Measurements from ENCODE around the gene VIPR1. TPM values are rescaled to one million over a fixed set of nuclear protein-coding genes. Genes with fewer than 3 reads are reported as not detected.

Gene VIPR1
- total RNA-seq, 2 donors from 2014 or later, result 31.0 to 48.7 TPM

- no peaks in the 10 kb centered on the region for H3K27me3 ChIP-seq (replicated peaks; ENCODE audit: insufficient read depth)
- TF ChIP-seq CTCF (IDR thresholded peaks at IDR 0.05), result no peak
- H3K36me3 ChIP-seq, result no peaks in the 10 kb centered on the region
- H3K4me1 ChIP-seq (ENCODE audit: control insufficient read depth in 1 of 2, low read depth in 2 of 2), result peaks cover 9 to 22% of the 10 kb centered on the region in 2 donors
- ATAC-seq (ENCODE audit: insufficient number of reproducible peaks, low FRiP score, low read depth) (peak; percentile 84), DNase-seq (ENCODE audit: low spot score) (peak; percentile 82)
- H3K9me3 ChIP-seq, result no peaks in the 10 kb centered on the region
- peak within 1 kb of the TSS; percentile 88 for H3K4me3 ChIP-seq
- peak within 1 kb of the TSS; percentile 81 for H3K27ac ChIP-seq
Measured at GRCh38 chr3:42581709-42582473, 79.4 kb downstream of the VIPR1 start, which contains the start of gene SEC22C. SEC22C (minus strand) TSS chr3:42581967; CDS start chr3:42569046, 12,921 bp downstream.

- H3K27ac ChIP-seq, result peak overlapping the region; percentile 81
- ATAC-seq (ENCODE audit: insufficient number of reproducible peaks, low FRiP score, low read depth) (no peak), DNase-seq (ENCODE audit: low spot score) (no peak)
- no peaks in the 10 kb centered on the region for H3K27me3 ChIP-seq (replicated peaks; ENCODE audit: insufficient read depth)
- no peak for TF ChIP-seq CTCF (IDR thresholded peaks at IDR 0.05)
- H3K9me3 ChIP-seq, result no peaks in the 10 kb centered on the region
- H3K36me3 ChIP-seq, result no peaks in the 10 kb centered on the region
- H3K4me3 ChIP-seq, result peak overlapping the region; percentile 88
- H3K4me1 ChIP-seq (ENCODE audit: control insufficient read depth in 1 of 2, low read depth in 2 of 2), result peaks cover 9 to 22% of the 10 kb centered on the region in 2 donors
Measured at GRCh38 chr3:42582474-42583070, 80.1 kb downstream of the VIPR1 start.

Other genes starting within 250 kb of the VIPR1 start
- not detected for gene CCK, start 236.5 kb upstream of the VIPR1 start, total RNA-seq
- gene LYZL4, start 92.0 kb upstream of the VIPR1 start, total RNA-seq, result not detected
- gene SEC22C, start 79.3 kb downstream of the VIPR1 start, total RNA-seq, result 10 to 100 TPM; 55.0 to 83.4 TPM
- gene SS18L2, start 88.2 kb downstream of the VIPR1 start, total RNA-seq, result 1 to 10 TPM; 2.8 to 8.6 TPM
- gene NKTR, start 98.0 kb downstream of the VIPR1 start, total RNA-seq, result 100 to 1,000 TPM; 159 to 210 TPM
- 100 to 1,000 TPM in 1 of 2 donors, 10 to 100 TPM in 1; 84.2 to 108 TPM for gene ZBTB47, start 151.1 kb downstream of the VIPR1 start, total RNA-seq
- gene KLHL40, start 182.9 kb downstream of the VIPR1 start, total RNA-seq, result not detected
- not detected for gene HHATL, start 200.2 kb downstream of the VIPR1 start, total RNA-seq

Data from thoracic aorta (tissue), 2 donors.